HG03060 (cell line): ENCODE results near the gene KCNA4.
"Not testable (repeated sequence)": the region's sequence is repeated elsewhere in the genome, so short reads cannot be mapped to it uniquely, and the experiment has no call there.

Experiments
- ATAC-seq: cut with Tn5 transposase; IDR thresholded peaks from one replicate; pipeline ENCODE4 v1.9.1; 2021; ENCODE audit warnings: low read depth, moderate number of reproducible peaks; ENCODE audit not compliant: unreplicated experiment

KCNA4 gene

GRCh38 chr11:30000986-30001750, 15.7 kb downstream of the KCNA4 start:
- ATAC-seq, result no peak

DNA sequence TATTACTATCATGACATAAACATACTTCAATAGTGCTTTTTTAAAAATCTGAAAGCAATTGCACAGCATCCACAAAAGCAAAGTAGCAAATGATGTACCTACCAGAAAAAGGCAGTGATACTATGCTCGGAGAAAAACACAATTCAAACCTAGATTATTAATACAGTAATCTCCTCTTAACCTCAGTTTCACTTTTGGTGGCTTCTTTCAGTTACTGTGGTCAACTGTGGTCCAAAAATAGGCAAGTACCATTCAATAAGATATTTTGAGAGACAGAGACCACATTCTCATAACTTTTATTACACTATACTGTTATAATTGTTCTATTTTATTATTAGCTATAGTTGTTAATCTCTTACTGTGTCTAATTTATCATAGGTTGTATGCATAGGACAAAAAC, 20.8 kb downstream of the KCNA4 start:
- peak; percentile 85 for ATAC-seq

DNA sequence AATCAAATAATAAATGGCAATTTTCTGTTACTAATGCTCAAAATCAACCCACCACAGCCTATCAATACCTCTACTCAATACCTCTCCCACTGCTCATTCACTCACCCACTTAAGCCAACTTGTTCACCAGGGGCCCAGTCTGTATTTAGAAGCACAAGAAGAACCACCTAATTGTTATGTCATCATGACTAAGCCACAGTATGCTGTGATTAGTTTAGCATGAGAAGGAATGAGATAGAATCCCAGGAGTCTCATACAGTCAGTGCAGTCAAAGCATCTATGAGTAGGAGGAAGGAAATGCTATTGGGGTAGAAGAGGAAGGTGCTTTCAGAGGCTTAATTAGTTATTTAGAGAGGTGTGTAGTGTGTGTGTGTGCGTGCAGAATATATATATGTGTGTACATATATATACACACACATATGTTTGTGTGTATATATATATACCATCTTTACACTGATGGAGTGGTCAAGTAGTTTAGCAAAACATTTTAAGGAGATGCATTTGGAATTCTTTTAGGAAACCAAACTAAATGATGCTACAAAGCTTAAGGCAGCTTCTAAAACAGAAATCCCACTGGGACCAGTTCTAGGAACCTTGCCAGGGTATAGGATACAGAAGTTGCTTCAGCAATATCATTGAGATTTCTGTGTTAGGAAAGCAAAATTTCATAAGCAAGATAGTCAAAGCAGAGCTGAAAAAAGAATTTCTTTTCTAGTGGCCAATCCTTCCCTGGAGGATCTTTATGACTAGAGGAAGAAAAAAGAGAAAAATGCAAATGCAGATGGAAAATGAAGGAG, 27.5 kb downstream of the KCNA4 start:
- ATAC-seq, result no peak

DNA sequence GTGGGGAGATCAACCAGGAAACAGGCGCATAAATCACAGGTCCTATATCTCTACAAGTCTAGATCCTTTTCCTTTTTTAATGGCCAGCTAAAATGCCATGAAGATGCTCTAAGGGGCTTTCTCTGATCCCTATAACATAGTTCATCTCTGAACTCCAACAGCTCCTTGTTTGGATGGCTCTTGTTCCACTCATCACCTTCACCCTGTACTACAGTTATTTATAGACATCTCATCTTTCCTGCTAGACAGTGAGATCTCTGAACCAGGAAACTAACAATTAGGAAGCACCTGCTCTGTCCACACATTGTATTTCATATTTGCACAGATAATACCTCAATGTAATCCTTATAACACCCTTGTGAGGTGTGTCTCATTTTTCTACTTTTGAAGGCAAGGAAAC, 31.6 kb downstream of the KCNA4 start:
- ATAC-seq, result no peak

- ATAC-seq, result no peak
Observed at GRCh38 chr11:29984544-29984943, 32.3 kb downstream of the KCNA4 start.

DNA sequence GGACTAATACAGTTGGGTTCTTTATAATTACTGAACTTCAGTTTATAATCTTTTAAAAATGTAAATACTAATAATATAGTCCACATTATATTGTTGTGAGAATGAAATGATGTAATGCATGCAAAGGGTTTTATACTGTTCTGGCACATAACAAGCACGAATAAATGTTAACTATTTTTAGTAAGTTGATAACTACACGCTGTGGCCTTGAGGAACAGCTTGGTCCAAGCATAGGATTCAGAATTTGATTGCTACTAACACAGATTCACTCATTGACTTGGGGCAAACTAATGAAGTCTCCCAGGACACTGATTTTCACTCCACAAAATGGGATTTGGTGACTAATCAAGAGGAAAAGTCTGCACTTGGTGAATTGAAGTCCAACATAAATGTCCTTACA, 38.3 kb downstream of the KCNA4 start:
- ATAC-seq, result no peak

DNA sequence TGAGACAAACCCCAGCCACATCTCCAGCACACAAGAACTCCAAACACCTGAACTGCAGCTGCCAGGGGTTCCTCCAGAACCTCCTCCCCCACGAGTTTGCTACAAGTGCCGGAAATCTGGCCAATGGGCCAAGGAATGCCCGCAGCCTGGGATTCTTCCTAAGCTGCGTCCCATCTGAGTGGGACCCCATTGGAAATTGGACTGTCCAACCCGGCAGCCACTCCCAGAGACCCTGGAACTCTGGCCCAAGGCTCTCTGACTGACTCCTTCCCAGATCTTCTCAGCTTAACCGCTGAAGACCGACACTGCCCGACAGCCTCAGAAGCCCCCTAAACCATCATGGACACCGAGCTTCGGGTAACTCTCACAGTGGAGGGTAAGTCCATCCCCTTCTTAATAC, 41.2 kb downstream of the KCNA4 start:
- not testable (repeated sequence) for ATAC-seq

GRCh38 chr11:29963796-29964195, 53.0 kb downstream of the KCNA4 start:
- no peak for ATAC-seq

DNA sequence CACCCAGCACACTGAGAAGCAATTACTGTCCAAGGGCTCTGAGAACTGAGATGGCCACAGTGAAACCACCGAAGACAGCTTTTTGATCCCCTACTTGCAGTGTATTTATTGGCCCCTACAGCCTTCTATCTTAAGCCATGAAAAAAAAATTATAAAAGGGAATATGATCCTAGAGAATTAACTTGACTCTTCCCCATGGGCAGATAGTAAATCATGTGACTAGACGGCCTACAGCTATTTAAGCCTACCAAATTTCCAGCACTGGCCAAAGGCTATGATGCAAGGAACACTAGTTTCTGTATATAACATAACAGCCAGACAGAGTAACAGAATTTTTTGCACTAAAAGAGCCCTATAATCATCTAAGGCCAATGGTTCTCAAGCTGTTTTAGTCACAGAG, 53.8 kb downstream of the KCNA4 start:
- ATAC-seq, result no peak

- ATAC-seq, result no peak
Observed at GRCh38 chr11:29962243-29962642, 54.6 kb downstream of the KCNA4 start.
